ENCODE data around the gene FOSL1. TPM values are rescaled to one million over a fixed set of nuclear protein-coding genes. Genes with fewer than 3 reads are reported as not detected.

Gene FOSL1
- total RNA-seq, 1 experiment from 2014 or later = 20.5 TPM

GRCh38 chr11:65916391-65916790, 16.2 kb upstream of the FOSL1 start:
- Mint-ChIP-seq H3K4me3 (peak overlapping the region; percentile 50), H3K36me3 (no peaks in the 10 kb centered on the region), H3K27ac (no peak overlapping the region), H3K9me3 (no peaks in the 10 kb centered on the region), H3K27me3 (ENCODE audit: low read depth) (peaks cover 6% of the 10 kb centered on the region), H3K4me1 (peaks cover 23% of the 10 kb centered on the region)
- POLR2A ChIA-PET = interaction anchor here (0.6 to 1.1 kb wide), 3 partner anchors 30 to 57 kb away, joined by 3 read pairs; partner anchors contain the start of gene MUS81
- no peak for TF ChIP-seq MAX (CRISPR knock-in tag; IDR thresholded peaks at IDR 0.05)
- no peak for TF ChIP-seq CREM (CRISPR knock-in tag; IDR thresholded peaks at IDR 0.05)
- TF ChIP-seq OVOL2 (CRISPR knock-in tag; IDR thresholded peaks at IDR 0.05; ENCODE audit: borderline replicate concordance) = no peak
- ATAC-seq (no peak), DNase-seq (ENCODE audit: low spot score) (no peak)
- CTCF ChIA-PET = interaction anchor here (0.6 to 2.6 kb wide), 3 partner anchors 25 to 246 kb away, joined by 5 to 9 read pairs (median 5); partner anchors contain the start of gene CCDC85B

GRCh38 chr11:65915821-65916251, 15.6 kb upstream of the FOSL1 start:
- ATAC-seq = no peak
- Mint-ChIP-seq H3K27me3 (ENCODE audit: low read depth) (peaks cover 6% of the 10 kb centered on the region), H3K4me3 (no peak overlapping the region), H3K36me3 (no peaks in the 10 kb centered on the region), H3K4me1 (peaks cover 23% of the 10 kb centered on the region), H3K27ac (no peak overlapping the region), H3K9me3 (no peaks in the 10 kb centered on the region)
- ChIA-PET POLR2A (interaction anchor here (0.6 to 1.2 kb wide), 4 partner anchors 25 to 57 kb away, joined by 3 read pairs; partner anchors contain the start of genes CCDC85B and MUS81), CTCF (interaction anchor here (0.6 to 2.6 kb wide), 5 partner anchors 25 to 1731 kb away, joined by 3 to 9 read pairs (median 5); partner anchors contain the start of gene CCDC85B)
- TF ChIP-seq TCF7 (CRISPR knock-in tag; IDR thresholded peaks at IDR 0.05; ENCODE audit: low read depth) = no peak
- TF ChIP-seq RELA (CRISPR knock-in tag; IDR thresholded peaks at IDR 0.05; ENCODE audit: borderline replicate concordance) = no peak
- TF ChIP-seq ERG (CRISPR knock-in tag; IDR thresholded peaks at IDR 0.05) = no peak
- no peak for DNase-seq (ENCODE audit: low spot score)

- Mint-ChIP-seq H3K4me1 (peaks cover 23% of the 10 kb centered on the region), H3K36me3 (no peaks in the 10 kb centered on the region), H3K27ac (no peak overlapping the region; the same call in none of the 2 replicates), H3K9me3 (no peaks in the 10 kb centered on the region), H3K4me3 (no peak overlapping the region), H3K27me3 (ENCODE audit: low read depth) (peaks cover 6% of the 10 kb centered on the region)
- ATAC-seq (no peak), DNase-seq (ENCODE audit: low spot score) (no peak)
- ChIA-PET POLR2A (interaction anchor here (0.6 to 1.2 kb wide), 4 partner anchors 24 to 116 kb away, joined by 3 to 5 read pairs (median 3); partner anchors contain the start of genes CCDC85B, FIBP and MUS81), CTCF (interaction anchor here (0.6 to 2.6 kb wide), 5 partner anchors 24 to 1731 kb away, joined by 3 to 9 read pairs (median 5); partner anchors contain the start of genes CCDC85B and FIBP)
- TF ChIP-seq PRRX2 (CRISPR knock-in tag; IDR thresholded peaks at IDR 0.05) (no peak), ZNF396 (CRISPR knock-in tag; IDR thresholded peaks at IDR 0.05; ENCODE audit: borderline replicate concordance) (no peak), NR2C2 (CRISPR knock-in tag; IDR thresholded peaks at IDR 0.05) (no peak), RELA (CRISPR knock-in tag; IDR thresholded peaks at IDR 0.05; ENCODE audit: borderline replicate concordance) (no peak), ETV6 (CRISPR knock-in tag; IDR thresholded peaks at IDR 0.05) (no peak), ZNF425 (CRISPR knock-in tag; conservative IDR thresholded peaks at IDR 0.05) (no peak), MLX (CRISPR knock-in tag; IDR thresholded peaks at IDR 0.05) (no peak), HMGXB4 (CRISPR knock-in tag; IDR thresholded peaks at IDR 0.05) (no peak), JAZF1 (CRISPR knock-in tag; IDR thresholded peaks at IDR 0.05) (no peak), USF1 (CRISPR knock-in tag; IDR thresholded peaks at IDR 0.05) (no peak), AFF4 (CRISPR knock-in tag; IDR thresholded peaks at IDR 0.05; ENCODE audit: borderline replicate concordance) (no peak), JUN (CRISPR knock-in tag; IDR thresholded peaks at IDR 0.05) (no peak), E2F5 (CRISPR knock-in tag; IDR thresholded peaks at IDR 0.05) (no peak)
Measured at GRCh38 chr11:65915101-65915820, 15.1 kb upstream of the FOSL1 start.
